NCI-H2196 treated with DMSO at 0.1 percent for 48 hours (cell line): ENCODE measurements around the gene QPRT.
"Not testable (repeated sequence)": the region's sequence is repeated elsewhere in the genome, so short reads cannot be mapped to it uniquely, and the experiment has no call there.

ENCODE experiments used
- DNase-seq: peaks from one replicate; lab custom pipeline; 2025; ENCODE audit not compliant: unreplicated experiment; lab: John Stamatoyannopoulos, UW

QPRT gene

GRCh38 chr16:29717113-29717512 lies 38.1 kb downstream of the QPRT start:
- no peak for DNase-seq

- DNase-seq = no peak
Measured at GRCh38 chr16:29719063-29719462, 40.1 kb downstream of the QPRT start.

DNA sequence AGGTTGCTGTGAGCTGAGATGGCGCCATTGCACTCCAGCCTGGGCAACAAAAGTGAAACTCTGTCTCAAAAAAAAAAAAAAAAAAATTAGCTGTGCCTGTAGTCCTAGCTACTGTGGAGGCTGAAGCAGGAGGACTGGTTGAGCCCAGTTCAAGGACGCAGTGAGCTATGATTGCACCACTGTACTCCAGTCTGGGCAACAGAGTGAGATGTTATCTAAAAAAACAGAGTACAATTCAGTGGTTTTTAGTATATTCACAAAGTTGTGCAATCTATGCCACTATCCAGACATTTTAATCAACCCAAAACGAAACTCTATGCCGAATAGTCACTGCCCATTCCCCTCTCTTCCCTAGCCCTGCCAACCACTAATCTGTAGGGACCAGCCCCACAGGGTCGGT lies 41.7 kb downstream of the QPRT start:
- DNase-seq = no peak

GRCh38 chr16:29721167-29721879 lies 42.3 kb downstream of the QPRT start:
- DNase-seq = not testable (repeated sequence)

GRCh38 chr16:29726845-29727377 lies 47.9 kb downstream of the QPRT start:
- no peak for DNase-seq

GRCh38 chr16:29727452-29727851 lies 48.5 kb downstream of the QPRT start:
- DNase-seq = no peak

- DNase-seq = no peak
Measured at GRCh38 chr16:29729116-29729521, 50.1 kb downstream of the QPRT start.

- DNase-seq = no peak
Measured at GRCh38 chr16:29730649-29731048, 51.7 kb downstream of the QPRT start.

DNA sequence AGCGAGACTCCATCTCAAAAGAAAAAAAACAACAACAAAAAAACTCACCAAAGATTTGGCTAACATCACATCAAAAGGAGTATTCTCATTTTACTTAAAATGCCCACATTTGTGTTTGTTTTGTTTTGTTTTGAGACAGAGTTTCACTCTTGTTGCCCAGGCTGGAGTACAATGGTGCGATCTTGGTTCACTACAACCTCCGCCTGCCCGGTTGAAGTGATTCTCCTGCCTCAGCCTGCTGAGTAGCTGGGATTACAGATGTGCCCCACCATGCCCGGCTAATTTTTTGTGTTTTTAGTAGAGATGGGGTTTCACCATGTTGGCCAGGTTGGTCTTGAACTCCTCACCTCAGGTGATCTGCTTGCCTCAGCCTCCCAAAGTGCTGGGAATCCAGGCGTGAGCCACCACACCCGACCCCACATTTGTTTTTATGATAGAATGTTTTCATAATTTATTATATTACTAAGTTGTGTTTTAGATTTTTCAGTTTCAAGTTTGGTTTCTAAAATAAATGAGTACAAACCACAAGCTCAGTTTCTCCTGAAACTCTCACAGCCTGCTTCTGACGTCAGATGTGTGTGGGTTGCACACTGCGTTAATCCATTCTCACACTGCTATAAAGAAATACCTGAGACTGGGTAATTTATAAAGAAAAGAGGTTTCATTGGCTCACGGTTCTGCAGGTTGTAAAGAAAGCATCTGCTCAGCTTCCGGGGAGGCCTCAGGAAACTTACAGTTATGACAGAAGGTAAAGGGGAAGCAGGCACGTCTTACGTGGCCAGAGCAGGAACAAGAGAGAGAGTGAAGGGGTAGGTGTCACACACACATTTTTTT lies 53.0 kb downstream of the QPRT start:
- not testable (repeated sequence) for DNase-seq

DNA sequence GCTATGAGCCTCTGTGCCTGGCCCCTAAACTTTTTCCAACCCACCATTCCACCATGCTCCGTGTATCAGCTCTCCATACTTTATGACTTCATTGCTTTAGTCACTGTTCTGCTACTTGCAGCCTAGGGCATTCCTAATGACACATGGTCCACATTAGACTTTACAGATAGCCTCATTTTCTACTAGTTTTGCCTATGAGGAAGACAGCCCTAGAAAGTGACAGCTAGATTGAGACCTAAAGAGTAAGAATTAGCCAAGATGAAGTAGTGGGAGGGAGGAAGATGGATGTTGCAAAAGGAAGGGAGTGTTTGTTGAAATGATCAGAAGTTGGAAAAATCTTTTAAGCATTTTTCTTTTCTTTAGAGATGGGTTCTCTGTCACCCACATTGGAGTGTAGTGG lies 55.8 kb downstream of the QPRT start:
- no peak for DNase-seq

DNA sequence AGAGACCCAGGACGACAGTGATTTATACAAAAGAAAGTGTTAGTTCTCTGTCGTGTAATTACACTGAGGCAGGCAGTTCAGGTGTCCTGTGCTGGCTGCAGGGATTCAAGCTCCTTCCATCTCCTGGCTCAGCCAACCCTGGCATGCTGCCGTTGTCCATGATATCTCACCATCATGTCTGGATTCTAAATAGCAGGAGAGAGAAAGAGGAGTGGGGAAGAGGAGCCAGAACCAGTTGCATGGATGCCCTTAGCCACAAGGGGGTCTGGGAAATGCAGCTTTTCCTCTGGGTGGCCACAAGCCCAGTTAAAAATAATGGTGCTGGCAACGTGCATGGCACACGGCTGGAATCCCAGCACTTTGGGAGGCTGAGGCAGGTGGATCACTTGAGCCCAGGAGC lies 57.1 kb downstream of the QPRT start:
- no peak for DNase-seq

GRCh38 chr16:29736764-29737163 lies 57.8 kb downstream of the QPRT start:
- no peak for DNase-seq

DNA sequence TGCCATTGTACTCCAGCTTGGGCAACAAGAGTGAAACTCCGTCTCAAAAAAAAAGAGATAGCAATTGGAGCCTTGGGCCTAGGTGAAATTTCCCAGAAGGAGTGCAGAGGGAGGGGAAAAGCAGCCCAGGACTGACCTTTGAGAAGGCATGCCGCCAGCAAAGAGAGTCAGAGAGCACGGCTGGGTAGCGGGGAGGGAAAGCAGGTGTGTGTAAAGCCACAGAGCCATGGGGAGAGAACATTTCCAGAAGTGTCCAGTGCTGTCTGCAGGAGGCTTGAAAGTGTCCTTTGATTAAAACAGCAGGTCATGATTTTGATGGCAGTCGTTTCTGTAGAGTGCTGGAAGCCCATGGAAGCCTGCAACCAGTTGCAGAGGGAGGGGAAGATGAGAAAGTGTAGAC lies 58.7 kb downstream of the QPRT start:
- no peak for DNase-seq

GRCh38 chr16:29738514-29738913 lies 59.5 kb downstream of the QPRT start:
- DNase-seq = no peak

DNA sequence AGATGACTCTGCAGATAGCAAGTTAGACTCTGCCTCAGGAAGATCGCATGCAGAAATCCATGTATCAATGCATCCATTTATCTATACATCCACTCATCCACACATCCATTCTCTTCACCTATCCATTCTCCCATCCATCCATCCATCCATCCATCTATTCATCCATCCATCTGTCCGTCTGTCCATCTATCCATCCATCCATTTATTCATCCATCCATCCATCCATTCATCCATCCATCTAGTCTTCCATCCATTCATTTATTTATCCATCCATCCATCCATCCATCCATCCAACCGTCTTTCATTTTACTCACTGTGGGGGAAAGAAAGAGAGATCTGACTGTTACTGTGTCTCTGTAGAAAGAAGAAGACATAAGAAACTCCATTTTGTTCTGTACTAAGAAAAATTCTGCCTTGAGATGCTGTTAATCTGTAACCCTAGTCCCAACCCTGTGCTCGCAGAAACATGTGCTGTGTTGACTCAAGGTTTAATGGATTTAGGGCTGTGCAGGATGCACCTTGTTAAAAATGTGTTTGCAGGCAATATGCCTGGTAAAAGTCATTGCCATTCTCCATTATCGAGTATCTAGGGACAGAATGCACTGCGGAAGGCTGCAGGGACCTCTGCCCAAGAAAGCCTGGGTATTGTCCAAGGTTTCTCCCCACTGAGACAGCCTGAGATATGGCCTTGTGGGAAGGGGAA lies 61.1 kb downstream of the QPRT start:
- DNase-seq = not testable (repeated sequence)

DNA sequence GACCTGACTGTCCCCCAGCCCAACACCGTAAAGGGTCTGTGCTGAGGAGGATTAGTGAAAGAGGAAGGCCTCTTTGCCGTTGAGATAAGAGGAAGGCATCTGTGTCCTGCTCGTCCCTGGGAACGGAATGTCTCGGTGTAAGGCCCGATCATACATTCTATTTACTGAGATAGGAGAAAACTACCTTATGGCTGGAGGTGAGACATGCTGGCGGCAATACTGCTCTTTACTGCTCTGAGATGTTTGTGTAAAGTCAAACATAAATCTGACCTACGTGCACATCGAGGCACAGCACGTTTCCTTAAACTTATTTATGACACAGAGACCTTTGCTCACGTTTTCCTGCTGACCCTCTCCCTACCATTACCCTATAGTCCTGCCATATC lies 61.6 kb downstream of the QPRT start:
- not testable (repeated sequence) for DNase-seq

DNA sequence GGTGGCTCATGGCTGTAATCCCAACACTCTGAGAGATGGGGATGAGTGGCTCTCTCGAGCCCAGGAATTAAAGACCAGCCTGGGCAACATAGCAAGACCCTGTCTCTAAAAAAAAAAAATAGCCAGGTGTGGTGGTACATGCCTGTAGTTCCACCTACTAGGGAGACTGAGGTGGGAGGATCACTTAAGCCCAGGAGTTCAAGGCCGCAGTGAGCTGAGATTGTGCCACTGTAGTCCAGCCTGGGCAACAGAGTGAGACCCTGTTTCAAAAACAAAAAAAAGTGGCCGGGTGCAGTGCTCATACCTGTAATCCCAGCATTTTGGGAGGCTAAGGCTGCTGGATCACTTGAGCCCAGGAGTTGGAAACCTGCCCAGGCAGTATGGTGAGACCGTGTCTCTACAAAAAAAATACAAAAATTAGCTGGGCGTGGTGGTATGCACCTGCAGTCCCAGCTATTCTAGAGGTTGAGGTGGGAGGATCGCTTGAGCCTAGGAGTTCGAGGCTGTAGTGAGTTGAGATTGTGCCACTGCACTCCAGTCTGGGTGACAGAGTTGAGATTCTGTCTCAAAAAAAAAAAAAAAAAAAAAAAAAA lies 63.8 kb downstream of the QPRT start:
- no peak for DNase-seq

GRCh38 chr16:29743475-29743826 lies 64.5 kb downstream of the QPRT start:
- no peak for DNase-seq

DNA sequence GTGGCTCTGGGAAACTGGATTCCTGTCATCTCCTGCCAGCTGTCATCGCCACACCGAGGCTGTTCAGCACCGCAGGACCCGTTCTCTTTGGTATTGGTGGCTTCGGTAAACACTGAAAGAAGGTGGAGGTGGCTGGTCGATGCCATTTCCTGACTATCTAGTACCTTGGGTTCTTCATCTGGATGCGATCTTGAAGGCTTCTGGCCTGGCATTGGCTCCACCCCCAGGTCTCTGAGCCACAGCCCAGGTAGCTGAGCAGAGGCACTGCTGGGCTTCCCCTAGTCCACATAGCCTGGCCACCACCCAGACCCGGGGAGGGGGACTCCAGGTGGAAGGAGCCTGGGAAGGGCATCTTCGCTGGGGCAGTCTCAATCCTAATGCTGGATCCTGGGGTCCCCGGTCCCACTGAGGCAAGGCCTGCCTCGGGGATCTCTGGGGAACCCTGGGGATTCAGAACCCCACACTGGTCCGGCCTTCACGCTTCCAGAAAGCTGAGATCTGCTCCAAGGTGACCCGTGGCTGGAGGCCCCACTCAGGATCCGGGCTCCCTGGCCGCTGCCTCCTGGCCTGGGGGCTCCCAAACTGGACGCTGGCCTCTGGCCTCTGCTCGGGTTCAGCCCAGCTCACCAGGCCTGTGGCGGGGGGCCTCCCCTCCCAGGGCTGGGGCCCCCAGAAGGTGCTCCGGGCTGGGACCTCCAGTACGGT lies 65.0 kb downstream of the QPRT start:
- DNase-seq = no peak

DNA sequence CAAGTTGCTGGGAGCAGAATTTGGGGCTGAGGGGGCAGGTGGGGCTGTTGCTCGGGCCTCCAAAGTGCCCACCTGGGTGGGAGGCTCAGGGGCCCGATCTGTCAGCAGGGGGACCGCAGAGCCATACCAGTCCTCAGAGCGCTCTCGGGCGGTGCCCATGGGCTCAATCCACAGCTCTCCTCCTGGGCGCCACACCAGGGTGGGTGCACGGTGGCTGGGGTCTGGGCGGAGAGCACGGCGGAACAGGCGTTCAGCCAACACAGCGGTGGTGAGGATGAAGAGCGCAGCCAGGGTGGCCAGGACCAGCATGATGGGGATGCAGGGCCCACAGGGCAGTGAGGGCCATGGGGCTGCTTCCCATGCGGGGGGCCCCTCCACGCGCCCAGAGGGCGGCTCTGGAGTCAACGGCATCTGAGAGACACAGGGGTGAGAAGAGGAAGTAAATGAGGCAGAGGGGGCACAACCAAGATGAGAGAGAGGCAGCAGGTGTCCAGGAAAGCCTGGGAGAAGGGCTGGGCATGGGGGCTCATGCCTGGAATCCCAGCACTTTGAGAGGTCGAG lies 65.6 kb downstream of the QPRT start:
- no peak for DNase-seq
